VCaP (cell line): ENCODE data around the gene SLC18A2.
"Not testable (repeated sequence)": the region's sequence is repeated elsewhere in the genome, so short reads cannot be mapped to it uniquely, and the experiment has no call there.

Experiments used
- H3K27ac ChIP-seq: fragments of 450-650 bp; 2 replicates; pipeline ENCODE4 v1.5.1; 2017
- CTCF ChIP-seq: fragments of 450-650 bp; conservative IDR thresholded peaks from 2 replicates; pipeline ENCODE4 v1.5.1; 2017; ENCODE audit warnings: mild to moderate bottlenecking, moderate library complexity

Gene SLC18A2

GRCh38 chr10:117274509-117274908 is 33.6 kb downstream of the SLC18A2 start:
- H3K27ac ChIP-seq = no peak overlapping the region
- no peak for TF ChIP-seq CTCF

- no peak overlapping the region for H3K27ac ChIP-seq
- no peak for TF ChIP-seq CTCF
Measured at GRCh38 chr10:117275121-117275520, 34.2 kb downstream of the SLC18A2 start.

GRCh38 chr10:117277675-117278074 is 36.8 kb downstream of the SLC18A2 start:
- H3K27ac ChIP-seq = no peak overlapping the region
- TF ChIP-seq CTCF = no peak

- TF ChIP-seq CTCF = no peak
- H3K27ac ChIP-seq = no peak overlapping the region
Measured at GRCh38 chr10:117284716-117285494, 44.0 kb downstream of the SLC18A2 start.

GRCh38 chr10:117290872-117291271 is 50.0 kb downstream of the SLC18A2 start:
- H3K27ac ChIP-seq = not testable (repeated sequence)

GRCh38 chr10:117294039-117294645 is 53.2 kb downstream of the SLC18A2 start:
- no peak overlapping the region for H3K27ac ChIP-seq
- no peak for TF ChIP-seq CTCF

- no peak for TF ChIP-seq CTCF
- no peak overlapping the region for H3K27ac ChIP-seq
Measured at GRCh38 chr10:117294735-117295134, 53.8 kb downstream of the SLC18A2 start.

- H3K27ac ChIP-seq = no peak overlapping the region
- TF ChIP-seq CTCF = no peak
Measured at GRCh38 chr10:117298219-117298618, 57.3 kb downstream of the SLC18A2 start.
